ENCODE results near the gene DUSP21. TPM values are rescaled to one million over a fixed set of nuclear protein-coding genes. Genes with fewer than 3 reads are reported as not detected.

DUSP21 gene
- total RNA-seq (2012; rRNA removed) (not detected in 2 replicates), polyA plus RNA-seq (2012; rRNA removed) (not detected in 2 replicates), Bru-seq, nascent RNA (not detected), BruChase-seq, experiment 1, labeled RNA remaining after a 6-hour chase (not detected), BruChase-seq, experiment 2, labeled RNA remaining after a 2-hour chase (not detected)
- polyA plus RNA-seq (2012; cell fraction: cytosol; rRNA removed), result not detected in 2 replicates
- polyA plus RNA-seq (2012; cell fraction: nucleus; rRNA removed; ENCODE audit: low replicate concordance), result not detected in 2 replicates
- long read RNA-seq, result 0 reads

- BruUV-seq (replicated peaks), result no TSS peak
- Histone ChIP-seq H3K9me1 (ENCODE audit: insufficient read depth, low read length) (no peaks in the 10 kb centered on the region), H4K8ac (ENCODE audit: low read depth in 2 of 2, low read length in 2 of 2) (no peak within 1 kb of the TSS), H3K18ac (ENCODE audit: low read depth, low read length) (no peak within 1 kb of the TSS), H3K27me3 (ENCODE audit: control insufficient read depth, insufficient read depth, low read length) (no peaks in the 10 kb centered on the region; the same call in 1 of the 2 replicates), H3K4me1 (ENCODE audit: control insufficient read depth, insufficient read depth, low read length) (no peaks in the 10 kb centered on the region), H4K20me1 (ENCODE audit: insufficient read depth, low read length) (no peaks in the 10 kb centered on the region), H3K23ac (ENCODE audit: low read depth, low read length) (no peak within 1 kb of the TSS), H4K91ac (ENCODE audit: insufficient read depth, low read depth, low read length) (no peak within 1 kb of the TSS), H3K9me3 (ENCODE audit: control insufficient read depth, insufficient read depth, low read length) (no peaks in the 10 kb centered on the region), H2BK20ac (ENCODE audit: low read depth, low read length) (no peak within 1 kb of the TSS), H3K36me3 (ENCODE audit: control insufficient read depth, insufficient read depth, low read length) (no peaks in the 10 kb centered on the region), H3K4me2 (ENCODE audit: low read depth, low read length) (no peak within 1 kb of the TSS), H2BK15ac (ENCODE audit: low read depth, low read length) (no peak within 1 kb of the TSS), H4K5ac (ENCODE audit: low read depth, low read length) (no peak within 1 kb of the TSS), H3K79me1 (ENCODE audit: low read depth in 1 of 2, low read length in 2 of 2) (no peaks in the 10 kb centered on the region), H3K27ac (ENCODE audit: insufficient read depth, low read length) (no peak within 1 kb of the TSS), H2BK5ac (ENCODE audit: low read depth, low read length, poor library complexity, severe bottlenecking) (no peak within 1 kb of the TSS), H3K56ac (ENCODE audit: extremely low read depth, insufficient read depth, low read length) (no peak within 1 kb of the TSS), H2AFZ (replicated peaks; ENCODE audit: low read length, poor library complexity) (no peak within 1 kb of the TSS), H3K4ac (ENCODE audit: low read depth, low read length) (no peak within 1 kb of the TSS), H2AK5ac (ENCODE audit: low read depth, low read length) (no peak within 1 kb of the TSS), H3K4me3 (ENCODE audit: insufficient read depth, low read depth, low read length) (no peak within 1 kb of the TSS), H3K14ac (replicated peaks; ENCODE audit: low read depth, low read length) (no peak within 1 kb of the TSS), H2AK9ac (replicated peaks; ENCODE audit: low read depth, low read length, poor library complexity) (peak within 1 kb of the TSS; percentile 26), H2BK120ac (ENCODE audit: low read depth, low read length) (no peak within 1 kb of the TSS), H3K9ac (ENCODE audit: low read depth, low read length) (no peak within 1 kb of the TSS)
- POLR2A ChIA-PET (ENCODE audit: unreplicated experiment), result no interaction called here
- dilution Hi-C loops (cut with HindIII; ENCODE audit: low sequenced_read_pairs, unreplicated experiment) (no loop called here), in situ Hi-C loops (cut with MboI; ENCODE audit: low sequenced_read_pairs) (no loop called here), intact Hi-C loops (cut with micrococcal nuclease) (no loop called here)
- DNase-seq (no peak), ATAC-seq (ENCODE audit: low read depth) (no peak)
- no peak for TF ChIP-seq MAZ (IDR thresholded peaks at IDR 0.05; ENCODE audit: borderline replicate concordance, low read depth, low read length)
- no peak for TF ChIP-seq MXI1 (IDR thresholded peaks at IDR 0.05; ENCODE audit: borderline replicate concordance, low read depth, low read length)
- no peak for TF ChIP-seq CTCF (conservative IDR thresholded peaks at IDR 0.05; ENCODE audit: low read depth, low read length)
- TF ChIP-seq CHD1 (IDR thresholded peaks at IDR 0.05; ENCODE audit: low read depth, low read length), result no peak
- no peak for TF ChIP-seq ELK1 (IDR thresholded peaks at IDR 0.05; ENCODE audit: borderline replicate concordance, low read depth, low read length)
- no peak for TF ChIP-seq CEBPB (IDR thresholded peaks at IDR 0.05; ENCODE audit: low read depth, low read length)
- no peak for TF ChIP-seq FOS (IDR thresholded peaks at IDR 0.05; ENCODE audit: low read depth, low read length)
- no peak for TF ChIP-seq BHLHE40 (IDR thresholded peaks at IDR 0.05; ENCODE audit: low read depth, low read length)
- no peak for TF ChIP-seq RCOR1 (IDR thresholded peaks at IDR 0.05; ENCODE audit: insufficient replicate concordance, low read length)
- TF ChIP-seq RAD21 (IDR thresholded peaks at IDR 0.05; ENCODE audit: low read length), result no peak
- no peak for TF ChIP-seq NFE2L2 (IDR thresholded peaks at IDR 0.05; ENCODE audit: low read depth, low read length)
- CTCF ChIA-PET, result no interaction called here
- 93% methylated on average over 6 of the region's 16 CpGs; no CpG with 5 or more reads in 1 of the 2 experiments for WGBS, 2 experiments (ENCODE audit: extremely low coverage in 2 of 2, insufficient read length in 1 of 2)
These were observed at the start of gene DUSP21 for GRCh38 chrX:44843753-44844152. DUSP21 (plus strand) TSS chrX:44844021; CDS start chrX:44844133, 112 bp downstream.
